Stimulated activated CD8-positive, alpha-beta memory T cell treated with anti-CD3 and anti-CD28 coated beads, Interleukin-7, amount 100 ng/mL, for 1 hour (primary cell): Measurements from ENCODE around the gene TMEM144.
"Not testable (repeated sequence)": the region's sequence is repeated elsewhere in the genome, so short reads cannot be mapped to it uniquely, and the experiment has no call there.

ENCODE experiments used
- DNase-seq, 2 donors: peaks; one replicate each; pipeline ENCODE4 v3.0.0-alpha.2; 2020; ENCODE audit warnings: low read depth in 2 of 2

Gene TMEM144

GRCh38 chr4:158190718-158191117, 19.6 kb upstream of the TMEM144 start:
- DNase-seq = no peak

DNA sequence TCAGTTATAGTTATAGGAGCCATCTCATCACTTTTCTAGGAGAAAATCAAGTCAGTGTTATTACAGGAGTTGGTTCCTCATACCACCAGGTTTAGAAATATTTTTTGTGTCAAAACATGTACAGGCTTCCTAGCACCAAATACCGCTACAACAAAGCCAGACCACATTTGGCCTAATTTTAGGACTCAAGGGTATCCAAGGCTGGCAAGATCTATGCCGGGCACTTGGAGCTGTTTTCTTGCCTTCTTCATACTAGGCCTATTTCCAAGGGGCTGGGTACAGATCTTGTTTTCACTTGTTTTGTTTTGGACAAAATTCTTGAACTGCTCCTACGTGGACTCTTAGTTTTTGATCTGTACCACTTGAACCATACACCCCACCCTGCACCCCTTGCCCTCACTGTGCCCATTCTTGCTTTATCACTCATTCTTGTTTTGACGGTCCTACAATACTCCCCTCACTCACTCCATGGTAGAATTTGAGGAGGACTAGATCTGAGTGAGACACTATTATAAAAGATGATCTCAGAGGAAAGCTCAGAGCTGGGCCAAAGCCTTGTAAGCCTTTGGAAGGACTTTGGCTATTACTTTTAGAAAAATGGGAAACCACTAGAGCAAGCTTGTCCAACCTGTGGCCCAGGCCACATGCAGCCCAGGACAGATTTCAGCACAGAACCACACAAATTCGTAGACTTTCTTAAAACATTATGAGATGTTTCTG, 17.7 kb upstream of the TMEM144 start:
- no peak for DNase-seq

GRCh38 chr4:158193171-158193749, 17.0 kb upstream of the TMEM144 start:
- no peak for DNase-seq

- no peak for DNase-seq
Measured at GRCh38 chr4:158195297-158195696, 15.0 kb upstream of the TMEM144 start.

GRCh38 chr4:158197194-158197776, 13.0 kb upstream of the TMEM144 start:
- no peak for DNase-seq

- no peak for DNase-seq
Measured at GRCh38 chr4:158200214-158200613, 10.1 kb upstream of the TMEM144 start.

DNA sequence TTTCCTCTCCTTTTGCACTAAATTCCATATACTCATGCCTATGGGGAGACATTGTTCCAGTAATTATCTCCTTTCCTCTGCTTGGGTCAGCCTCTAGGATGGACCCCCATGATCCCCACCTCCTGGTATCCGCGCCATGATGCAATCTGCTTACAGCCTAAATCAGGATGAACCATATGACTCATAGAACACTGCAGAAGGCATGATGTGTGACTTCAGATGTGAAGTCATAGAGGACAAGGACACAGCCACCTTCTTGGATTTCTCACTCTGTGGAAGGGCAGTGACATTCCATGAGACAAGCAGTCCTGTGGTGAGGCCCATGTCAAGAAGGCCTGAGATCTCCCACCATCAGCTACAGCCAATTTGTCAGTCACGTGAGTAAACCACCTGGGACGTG, 9.0 kb upstream of the TMEM144 start:
- no peak for DNase-seq

DNA sequence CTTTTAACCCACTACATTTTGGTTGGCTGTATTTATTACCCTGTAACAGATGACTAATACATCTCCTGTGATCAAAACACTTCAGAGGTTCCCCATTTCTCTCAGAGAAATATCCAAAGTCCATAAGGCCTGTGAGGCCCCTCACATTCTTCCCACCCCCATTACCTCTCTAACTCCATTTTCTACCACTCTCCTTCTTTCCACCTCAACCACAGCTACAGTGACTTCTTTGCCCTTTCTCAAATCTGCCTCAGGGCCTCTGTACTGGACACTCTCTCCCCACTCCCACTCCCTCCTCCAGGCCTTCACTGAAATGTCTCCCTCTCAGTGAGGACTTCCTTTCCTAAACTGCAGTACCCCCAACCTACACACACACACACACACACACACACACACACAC, 8.4 kb upstream of the TMEM144 start:
- no peak for DNase-seq

- no peak for DNase-seq
Measured at GRCh38 chr4:158202481-158202880, 7.8 kb upstream of the TMEM144 start.

DNA sequence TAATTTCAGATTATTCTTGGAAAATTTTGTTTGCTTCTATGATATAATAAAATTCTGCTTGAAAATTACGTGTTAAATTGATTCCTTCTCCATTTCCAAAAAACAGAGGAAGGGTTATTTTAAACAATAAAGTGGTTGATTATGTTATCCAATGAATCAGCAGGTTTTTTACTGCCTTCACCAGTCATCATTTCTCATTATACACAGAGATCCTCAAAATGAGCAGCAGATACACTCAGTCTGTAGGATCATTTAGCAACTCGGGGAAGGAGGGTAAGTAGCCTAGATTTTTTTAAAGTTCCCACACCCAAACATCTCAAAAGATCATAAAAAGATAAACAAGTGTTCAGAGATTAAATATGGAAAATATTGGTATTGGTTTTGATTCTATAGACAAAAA, 6.8 kb upstream of the TMEM144 start:
- no peak for DNase-seq

- no peak for DNase-seq
Measured at GRCh38 chr4:158203929-158204328, 6.4 kb upstream of the TMEM144 start.

DNA sequence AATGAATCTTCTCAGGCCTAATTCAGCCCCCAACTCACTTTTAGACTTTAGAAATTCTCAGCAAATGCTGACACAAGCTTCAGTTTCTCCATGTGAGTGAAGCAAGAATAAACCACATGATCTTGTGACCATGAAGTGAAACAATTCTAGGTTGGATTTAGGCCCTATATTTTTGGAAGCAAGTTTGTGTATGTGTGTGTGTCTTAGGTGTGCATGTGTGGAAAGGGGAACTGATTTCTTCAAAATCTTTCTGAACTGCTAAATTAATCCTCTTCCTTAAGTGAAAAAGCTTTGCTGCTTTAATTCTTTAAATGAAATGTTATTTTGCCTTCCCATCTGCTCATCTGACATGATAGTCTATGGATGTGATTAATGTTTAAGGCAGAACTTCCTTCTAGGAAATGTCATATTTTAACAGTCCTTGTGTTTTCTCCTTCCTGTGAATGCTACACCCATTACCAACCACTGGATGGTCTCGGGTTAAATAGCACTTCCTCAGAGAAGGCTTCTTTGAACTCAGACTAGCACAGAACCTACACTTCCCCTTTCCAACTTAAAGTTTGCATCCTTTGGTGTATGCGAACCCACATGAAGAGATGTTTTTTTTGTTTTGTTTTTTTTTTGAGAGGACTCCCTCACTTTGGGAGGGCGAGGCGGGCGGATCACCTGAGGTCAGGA, 1.2 kb upstream of the TMEM144 start:
- DNase-seq = no peak

GRCh38 chr4:158211222-158211621, 936 bp downstream of the TMEM144 start:
- no peak for DNase-seq

GRCh38 chr4:158213466-158213865, 3.2 kb downstream of the TMEM144 start:
- DNase-seq = no peak

DNA sequence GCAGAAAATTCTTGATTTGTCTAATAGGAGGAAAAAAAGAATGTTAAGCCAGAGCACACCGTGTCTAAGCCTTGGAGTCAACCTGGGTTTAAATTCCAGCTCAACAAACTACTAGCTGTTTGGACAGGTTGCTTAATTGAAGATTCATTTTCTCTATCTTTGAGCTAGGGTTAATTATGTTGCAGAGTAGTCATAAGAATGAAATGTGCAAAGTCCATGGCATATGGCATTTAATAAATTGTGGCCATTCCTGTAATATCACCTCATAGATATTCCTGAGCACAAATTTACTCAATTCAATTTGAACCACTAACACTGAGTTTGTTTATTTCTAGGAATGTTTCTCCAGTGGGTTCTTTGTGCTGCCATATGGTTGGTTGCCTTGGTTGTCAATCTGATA, 4.6 kb downstream of the TMEM144 start:
- no peak for DNase-seq

GRCh38 chr4:158217763-158218162, 7.5 kb downstream of the TMEM144 start:
- no peak for DNase-seq

DNA sequence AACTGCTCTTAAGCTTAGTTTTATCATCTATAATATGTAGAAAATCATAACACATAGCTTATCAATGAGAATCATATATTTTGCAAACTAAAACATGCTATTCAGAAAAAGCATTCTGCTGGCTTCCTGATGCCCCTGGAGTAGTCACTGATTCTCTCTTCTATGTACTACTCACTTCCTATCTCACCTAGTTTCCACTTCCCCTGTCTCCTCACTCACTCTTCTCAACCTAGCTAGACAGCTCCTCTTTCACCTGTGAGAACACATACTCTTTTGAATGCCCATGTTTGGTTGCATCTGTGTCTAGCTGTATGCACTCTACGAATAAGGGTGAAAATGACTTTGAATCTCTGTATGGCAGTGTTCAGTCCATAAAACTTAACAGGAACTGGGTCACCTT, 9.3 kb downstream of the TMEM144 start:
- DNase-seq = no peak

- not testable (repeated sequence) for DNase-seq
Measured at GRCh38 chr4:158224318-158224717, 14.0 kb downstream of the TMEM144 start.

- not testable (repeated sequence) for DNase-seq
Measured at GRCh38 chr4:158224999-158225398, 14.7 kb downstream of the TMEM144 start.

- not testable (repeated sequence) for DNase-seq
Measured at GRCh38 chr4:158227880-158228279, 17.6 kb downstream of the TMEM144 start.

- DNase-seq = not testable (repeated sequence)
Measured at GRCh38 chr4:158228399-158228798, 18.1 kb downstream of the TMEM144 start.

DNA sequence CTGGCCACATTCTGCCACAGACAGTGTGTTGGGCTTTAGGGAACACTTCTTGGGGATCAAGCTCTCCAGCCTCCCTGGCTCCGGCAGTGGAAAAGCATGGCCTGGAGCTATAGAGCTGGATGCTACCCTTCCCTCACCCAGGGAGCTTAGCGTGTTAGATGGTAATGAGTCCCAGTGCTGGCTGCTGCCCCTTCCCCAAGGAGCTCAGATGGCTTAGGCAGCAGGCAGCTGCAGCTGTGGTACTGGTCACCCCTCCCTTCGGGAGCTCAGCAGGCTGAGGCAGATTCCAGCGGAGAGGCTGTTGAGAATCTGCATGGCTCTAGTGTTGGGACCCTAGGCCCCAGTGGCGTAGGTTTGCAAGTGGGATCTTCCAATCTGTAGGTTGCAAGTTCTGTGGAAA, 19.5 kb downstream of the TMEM144 start:
- DNase-seq = no peak

GRCh38 chr4:158234671-158235070, 24.4 kb downstream of the TMEM144 start:
- no peak for DNase-seq
